ENCODE results near the gene ZDHHC17.
"Not testable (repeated sequence)": the region's sequence is repeated elsewhere in the genome, so short reads cannot be mapped to it uniquely, and the experiment has no call there.

Gene ZDHHC17

GRCh38 chr12:76777765-76778216 lies 13.9 kb downstream of the ZDHHC17 start:
- no peak for DNase-seq

- no peak for DNase-seq
Measured at GRCh38 chr12:76778364-76778763, 14.4 kb downstream of the ZDHHC17 start.

- not testable (repeated sequence) for DNase-seq
Measured at GRCh38 chr12:76779310-76779709, 15.4 kb downstream of the ZDHHC17 start.

DNA sequence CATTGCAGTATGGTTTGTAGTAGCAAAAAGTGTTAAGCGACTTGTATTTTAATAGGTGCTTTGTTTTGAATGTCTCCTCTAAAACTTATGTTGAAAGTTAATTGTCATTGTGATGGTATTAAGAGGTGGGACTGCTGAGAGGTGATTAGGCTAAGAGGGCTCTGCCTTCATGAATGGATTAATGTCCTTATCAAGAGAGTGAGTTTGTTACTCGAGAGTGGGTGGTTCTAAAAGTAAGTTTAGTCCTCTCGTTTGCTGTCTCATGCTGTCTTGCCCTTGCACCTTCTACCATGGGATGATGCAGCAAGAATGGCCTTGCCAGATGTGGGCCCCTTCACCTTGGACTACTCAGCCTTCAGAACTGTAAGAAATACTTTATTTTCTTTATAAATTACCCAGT lies 17.4 kb downstream of the ZDHHC17 start:
- DNase-seq, result no peak

DNA sequence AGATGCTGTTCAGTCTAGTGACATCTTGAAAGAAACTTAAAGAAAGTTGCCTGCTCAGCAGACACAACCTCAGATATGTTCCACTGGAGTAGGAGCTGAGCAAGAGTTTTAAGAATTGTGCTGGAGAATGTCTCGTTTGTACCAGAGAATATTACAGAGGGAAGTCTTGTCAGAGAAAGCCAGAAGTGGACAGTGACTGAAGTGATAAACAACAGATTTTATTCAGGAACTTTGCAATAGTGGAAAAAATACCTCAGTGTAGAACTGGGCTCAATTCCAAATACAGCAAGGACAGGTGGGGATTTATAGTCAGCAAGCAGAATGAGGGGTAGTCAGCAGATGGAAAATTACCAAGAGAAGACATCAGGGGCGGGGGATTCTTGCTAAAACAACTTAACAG lies 18.6 kb downstream of the ZDHHC17 start:
- DNase-seq, result no peak

DNA sequence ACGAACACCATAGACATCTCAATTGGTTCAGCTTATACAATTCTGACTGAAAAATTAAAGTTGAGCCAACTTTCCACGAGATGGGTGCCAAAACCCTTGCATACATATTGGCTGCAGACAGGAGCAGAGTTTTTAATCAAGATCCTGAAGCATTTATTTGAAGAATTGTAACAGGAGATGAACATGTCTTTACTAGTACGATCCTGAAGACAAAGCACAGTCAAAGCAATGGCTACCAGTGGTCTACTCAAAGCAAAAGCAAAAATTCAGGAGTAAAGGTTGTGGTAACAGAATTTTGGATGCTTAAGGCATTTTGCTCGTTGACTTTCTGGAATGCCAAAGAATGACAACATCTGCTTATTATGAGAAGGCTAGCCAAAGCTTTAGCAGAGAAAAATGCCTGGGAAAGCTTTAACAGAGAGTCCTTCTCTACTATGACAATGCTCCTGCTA lies 20.7 kb downstream of the ZDHHC17 start:
- DNase-seq, result no peak

DNA sequence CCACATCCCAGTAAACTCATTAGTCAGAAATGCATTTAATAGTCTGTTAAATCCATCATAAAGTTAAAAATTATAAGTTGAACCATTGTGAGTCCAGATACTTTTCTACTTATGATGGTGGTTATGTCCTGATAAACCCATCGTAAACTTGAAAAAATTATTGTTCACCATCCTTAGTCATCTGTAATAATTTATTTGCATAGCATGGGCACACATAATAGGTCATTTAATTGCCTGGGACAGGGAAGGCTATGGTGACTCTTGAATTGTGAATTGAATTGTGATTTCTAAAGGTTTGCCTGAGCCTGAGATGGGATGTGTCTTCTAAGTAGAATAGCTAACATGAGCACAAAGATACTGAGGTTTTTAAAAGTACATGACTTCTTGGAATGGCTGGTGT lies 21.5 kb downstream of the ZDHHC17 start:
- DNase-seq, result no peak

DNA sequence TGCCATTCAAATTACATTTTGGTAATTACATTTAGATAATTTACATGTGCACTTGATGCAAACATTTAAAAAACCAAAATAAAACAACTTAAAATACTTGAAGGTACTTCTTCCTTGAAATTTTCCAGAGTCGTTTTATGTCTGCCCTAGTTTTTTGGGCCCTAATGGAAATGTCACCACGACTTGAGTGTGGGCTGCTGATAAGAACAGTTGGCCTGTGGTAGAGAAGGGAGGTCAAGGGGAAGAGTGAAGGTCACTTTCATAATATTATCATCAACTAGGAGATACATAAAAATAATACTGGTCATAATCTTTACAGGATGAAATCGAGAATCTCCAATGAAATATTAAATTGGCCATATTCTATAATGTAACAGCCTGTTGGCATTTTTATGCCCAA lies 23.1 kb downstream of the ZDHHC17 start:
- DNase-seq, result no peak

GRCh38 chr12:76787689-76788088 lies 23.8 kb downstream of the ZDHHC17 start:
- DNase-seq, result no peak

DNA sequence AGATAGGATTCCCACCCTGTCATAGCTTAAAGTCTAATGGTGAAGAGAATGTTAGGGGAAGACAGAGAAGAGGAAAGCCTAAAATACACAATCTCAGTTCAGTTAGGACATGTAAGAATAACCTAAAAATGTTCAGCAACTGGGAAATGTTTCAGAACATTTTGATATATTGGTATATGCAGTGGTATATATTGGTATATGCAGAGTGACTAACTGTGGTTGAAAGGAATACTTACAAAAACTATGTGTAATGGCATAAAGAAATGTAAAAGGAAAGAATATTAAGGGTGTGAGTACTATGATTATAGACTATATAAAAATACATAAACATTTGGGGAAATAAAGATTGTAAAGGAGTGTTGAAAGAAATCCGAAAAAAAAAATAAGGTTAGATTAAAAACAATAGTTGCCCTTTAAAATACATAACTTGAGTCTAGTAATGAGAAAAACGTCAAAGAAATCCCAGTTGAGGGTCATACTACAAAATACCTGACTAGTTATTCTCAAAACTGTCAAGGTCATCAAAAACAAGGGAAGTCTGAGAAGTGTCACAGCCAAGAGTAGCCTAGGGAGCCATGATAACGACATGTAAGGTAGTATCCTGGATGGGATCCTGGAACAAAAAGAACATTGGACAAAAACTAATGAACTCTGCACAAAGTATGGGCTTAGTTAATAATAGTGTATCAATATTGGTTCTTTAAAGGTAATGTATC lies 25.6 kb downstream of the ZDHHC17 start:
- DNase-seq, result no peak

- no peak for DNase-seq
Measured at GRCh38 chr12:76790564-76791552, 26.9 kb downstream of the ZDHHC17 start.

DNA sequence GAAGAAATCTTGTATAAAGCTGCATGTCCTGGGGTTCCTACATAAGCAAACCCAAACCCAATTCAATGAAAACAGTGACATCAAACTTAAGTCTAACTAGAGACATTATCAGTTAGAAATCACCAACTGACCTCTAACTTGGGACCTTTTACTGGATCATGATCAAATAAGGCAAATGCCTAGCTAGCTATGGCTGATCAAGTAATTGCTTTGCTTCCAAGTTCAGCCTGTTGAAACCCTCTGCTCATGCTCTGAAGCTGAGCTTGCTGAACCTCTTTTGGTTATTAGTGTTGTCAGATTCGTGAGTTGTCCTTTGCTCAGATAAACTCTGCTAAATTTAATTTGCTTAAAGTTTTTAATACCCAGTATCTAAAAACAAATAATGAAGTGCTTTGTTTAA lies 28.9 kb downstream of the ZDHHC17 start:
- no peak for DNase-seq

DNA sequence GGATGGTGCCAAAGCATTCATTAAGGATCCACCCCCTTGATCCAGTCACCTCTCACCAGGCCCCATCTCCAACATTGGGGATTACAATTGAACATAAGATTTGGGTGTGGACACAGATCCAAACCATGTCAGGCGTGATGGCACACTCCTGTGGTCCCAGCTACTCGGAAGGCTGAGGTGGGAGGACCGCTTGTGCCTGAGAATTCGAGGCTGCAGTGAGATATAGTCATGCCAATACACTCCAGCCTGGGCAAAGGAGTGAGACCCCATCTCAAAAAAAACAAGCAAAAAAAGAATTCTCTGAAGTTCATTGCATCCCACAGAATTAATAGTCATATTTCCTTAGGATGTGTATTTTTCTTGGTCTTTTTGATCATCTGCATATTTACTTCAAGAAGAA lies 34.9 kb downstream of the ZDHHC17 start:
- DNase-seq, result no peak

- DNase-seq, result no peak
Measured at GRCh38 chr12:76799362-76799761, 35.4 kb downstream of the ZDHHC17 start.

DNA sequence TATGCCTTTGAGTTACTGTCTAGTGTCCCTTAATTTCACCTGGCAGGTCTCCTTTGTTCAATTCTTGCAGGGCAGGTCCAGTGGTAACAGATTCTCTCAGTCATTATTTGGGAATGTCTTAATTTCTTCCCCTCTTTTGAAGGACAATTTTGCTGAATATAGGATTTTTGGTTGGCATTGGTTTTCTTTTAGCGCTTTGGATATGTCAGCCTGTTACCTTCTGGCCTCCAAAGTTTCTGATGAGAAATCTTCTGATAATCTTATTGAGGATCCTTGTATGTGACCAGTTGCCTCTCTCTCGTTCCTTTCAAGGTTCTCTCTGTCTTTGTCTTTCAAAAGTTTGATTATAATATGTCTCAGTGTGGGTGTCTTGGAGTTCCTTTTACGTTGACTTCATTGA lies 38.1 kb downstream of the ZDHHC17 start:
- no peak for DNase-seq

- no peak for DNase-seq
Measured at GRCh38 chr12:76804435-76804976, 40.6 kb downstream of the ZDHHC17 start.

- no peak for DNase-seq
Measured at GRCh38 chr12:76810671-76811419, 46.9 kb downstream of the ZDHHC17 start.

- no peak for DNase-seq
Measured at GRCh38 chr12:76811976-76812375, 48.1 kb downstream of the ZDHHC17 start.

- no peak for DNase-seq
Measured at GRCh38 chr12:76813265-76813664, 49.4 kb downstream of the ZDHHC17 start.

DNA sequence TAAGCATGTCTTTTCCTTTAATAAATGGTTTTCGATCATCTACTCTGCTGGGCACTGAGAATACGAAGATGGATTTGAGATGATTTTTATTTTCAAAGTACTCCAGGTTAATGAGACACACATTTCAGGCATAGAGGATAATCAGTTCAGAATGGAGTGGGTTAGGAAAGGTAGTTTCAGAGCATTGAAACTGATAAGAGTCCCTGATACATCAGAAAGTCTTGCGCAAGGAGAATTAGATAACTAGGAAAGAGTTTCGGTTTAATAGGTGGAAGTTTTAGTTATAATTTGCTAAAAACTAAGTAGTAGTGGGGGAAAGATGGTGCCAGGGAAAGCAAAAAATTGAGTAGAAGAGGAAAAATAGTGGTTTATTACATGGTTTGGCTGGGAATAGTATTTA lies 50.1 kb downstream of the ZDHHC17 start:
- DNase-seq, result no peak

- DNase-seq, result no peak
Measured at GRCh38 chr12:76820888-76821482, 57.1 kb downstream of the ZDHHC17 start.

- DNase-seq, result no peak
Measured at GRCh38 chr12:76830436-76830835, 66.5 kb downstream of the ZDHHC17 start.
